ENCODE data around the gene AMHR2. TPM values are rescaled to one million over a fixed set of nuclear protein-coding genes. Genes with fewer than 3 reads are reported as not detected.

Gene AMHR2
- total RNA-seq, 3 donors from 2014 or later = not detected

DNA sequence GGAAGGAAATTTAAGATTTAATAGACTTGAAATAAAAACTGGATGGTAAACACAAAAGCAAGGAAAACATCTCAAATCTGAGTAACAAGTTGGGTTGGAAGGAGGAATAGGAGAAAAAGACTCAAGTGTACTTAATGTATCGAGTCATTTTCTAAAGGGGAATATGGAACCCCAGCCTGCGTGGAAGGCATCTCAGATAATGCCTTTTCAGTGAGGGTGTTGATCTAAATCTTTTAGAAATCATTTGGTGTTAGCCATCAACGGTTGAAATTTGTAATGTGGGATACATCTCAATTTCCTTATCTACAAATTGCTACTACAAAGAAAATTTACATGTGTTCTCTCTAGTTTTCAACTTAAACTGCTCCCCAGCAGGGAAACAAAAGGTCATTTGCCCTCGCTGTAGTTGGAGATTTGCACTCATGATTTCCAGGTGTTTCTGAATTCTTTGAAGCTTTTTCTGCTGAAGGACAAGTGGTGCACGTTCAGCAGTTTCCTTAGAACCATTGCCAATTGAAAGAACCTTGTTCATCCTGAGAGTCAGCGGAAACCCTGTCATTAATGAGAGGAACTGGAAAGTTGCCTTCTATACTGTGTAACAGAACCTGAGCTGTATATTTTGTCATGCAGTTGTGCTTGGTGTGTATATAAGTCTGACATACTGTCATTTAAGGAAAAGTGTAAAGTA lies 30.4 kb downstream of the AMHR2 start:
- Mint-ChIP-seq H3K4me3 (peak overlapping the region; percentile 92), H3K9me3 (no peaks in the 10 kb centered on the region), H3K27me3 (ENCODE audit: low read depth) (no peaks in the 10 kb centered on the region), H3K36me3 (ENCODE audit: insufficient read depth) (peaks cover 42% of the 10 kb centered on the region), H3K4me1 (ENCODE audit: low read depth) (peaks cover 36% of the 10 kb centered on the region)
- ATAC-seq (no peak), DNase-seq (no peak)

GRCh38 chr12:53454707-53455106 lies 31.1 kb downstream of the AMHR2 start:
- no peak for DNase-seq
- Mint-ChIP-seq H3K4me1 (ENCODE audit: low read depth) (peaks cover 37% of the 10 kb centered on the region), H3K27me3 (ENCODE audit: low read depth) (no peaks in the 10 kb centered on the region), H3K9me3 (no peaks in the 10 kb centered on the region), H3K36me3 (ENCODE audit: insufficient read depth) (peaks cover 46% of the 10 kb centered on the region), H3K4me3 (peak overlapping the region; percentile 92)
- no peak for ATAC-seq

DNA sequence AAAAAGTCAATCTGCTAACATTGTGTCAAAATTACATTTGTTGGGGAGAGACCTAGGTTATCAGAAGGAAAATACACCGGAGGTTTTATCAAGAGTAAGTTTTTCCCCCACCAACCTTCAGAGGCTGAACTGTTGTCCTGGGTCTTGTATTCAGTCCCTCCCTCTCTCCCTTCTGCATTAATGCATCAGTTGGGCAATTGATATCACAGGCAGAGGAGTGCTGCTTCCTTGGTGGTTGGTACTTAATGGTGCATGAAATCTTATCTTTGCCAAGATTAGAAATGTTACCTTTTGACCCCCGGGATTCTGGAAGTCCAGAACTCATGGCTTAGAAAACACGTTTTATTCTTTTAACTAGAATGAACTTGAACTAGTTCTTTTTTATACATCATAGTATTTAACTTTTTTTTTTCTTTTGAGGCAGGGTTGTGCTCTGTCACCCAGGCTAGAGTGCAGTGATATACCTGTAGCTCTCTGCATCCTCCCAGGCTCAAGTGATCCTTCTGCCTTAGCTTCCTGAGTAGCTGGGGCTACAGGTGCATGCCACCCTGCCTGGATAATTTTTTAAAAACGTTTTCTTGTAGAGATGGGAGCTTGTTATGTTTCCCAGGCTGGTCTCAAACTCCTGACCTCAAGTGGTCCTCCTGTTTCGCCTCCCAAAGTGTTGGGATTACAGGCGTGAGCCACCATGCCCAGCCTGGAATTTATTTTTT lies 33.2 kb downstream of the AMHR2 start:
- no peak for DNase-seq
- ATAC-seq = no peak
- Mint-ChIP-seq H3K4me3 (no peak overlapping the region), H3K27me3 (ENCODE audit: low read depth) (no peaks in the 10 kb centered on the region), H3K36me3 (ENCODE audit: insufficient read depth) (peaks cover 62% of the 10 kb centered on the region), H3K4me1 (ENCODE audit: low read depth) (peaks cover 45% of the 10 kb centered on the region), H3K9me3 (no peaks in the 10 kb centered on the region)

GRCh38 chr12:53459097-53459496 lies 35.4 kb downstream of the AMHR2 start:
- H3K4me3 Mint-ChIP-seq = no peak overlapping the region
- no peak for ATAC-seq
- no peaks in the 10 kb centered on the region for H3K9me3 Mint-ChIP-seq
- H3K36me3 Mint-ChIP-seq (ENCODE audit: insufficient read depth) = peaks cover 68% of the 10 kb centered on the region
- H3K27me3 Mint-ChIP-seq (ENCODE audit: low read depth) = no peaks in the 10 kb centered on the region
- H3K4me1 Mint-ChIP-seq (ENCODE audit: low read depth) = peaks cover 49% of the 10 kb centered on the region
- no peak for DNase-seq

DNA sequence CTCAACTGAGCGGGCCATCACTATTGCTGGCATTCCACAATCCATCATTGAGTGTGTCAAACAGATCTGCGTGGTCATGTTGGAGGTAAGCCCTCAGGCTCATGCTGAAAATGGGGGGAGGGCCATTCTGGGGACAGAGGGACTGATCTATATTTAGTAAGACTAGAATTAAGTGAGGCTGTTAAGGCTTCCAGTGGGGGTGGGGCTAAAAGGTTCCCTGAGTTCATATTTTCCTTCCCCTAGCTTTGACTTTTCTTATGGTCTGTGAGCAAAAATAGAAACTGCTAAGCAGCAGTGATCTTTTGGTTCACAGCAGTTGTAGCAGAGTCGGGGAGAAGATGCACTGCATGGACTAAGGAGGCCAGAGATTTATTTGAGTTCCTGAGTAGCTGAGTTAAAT lies 37.4 kb downstream of the AMHR2 start:
- ATAC-seq = no peak
- Mint-ChIP-seq H3K36me3 (ENCODE audit: insufficient read depth) (peaks cover 67% of the 10 kb centered on the region), H3K9me3 (no peaks in the 10 kb centered on the region), H3K27me3 (ENCODE audit: low read depth) (no peaks in the 10 kb centered on the region), H3K4me1 (ENCODE audit: low read depth) (peaks cover 42% of the 10 kb centered on the region), H3K4me3 (no peak overlapping the region)
- DNase-seq = no peak

GRCh38 chr12:53461591-53461990 lies 37.9 kb downstream of the AMHR2 start:
- DNase-seq (no peak), ATAC-seq (no peak)
- Mint-ChIP-seq H3K4me3 (no peak overlapping the region), H3K4me1 (ENCODE audit: low read depth) (peaks cover 41% of the 10 kb centered on the region), H3K9me3 (no peaks in the 10 kb centered on the region), H3K27me3 (ENCODE audit: low read depth) (no peaks in the 10 kb centered on the region), H3K36me3 (ENCODE audit: insufficient read depth) (peaks cover 70% of the 10 kb centered on the region)

DNA sequence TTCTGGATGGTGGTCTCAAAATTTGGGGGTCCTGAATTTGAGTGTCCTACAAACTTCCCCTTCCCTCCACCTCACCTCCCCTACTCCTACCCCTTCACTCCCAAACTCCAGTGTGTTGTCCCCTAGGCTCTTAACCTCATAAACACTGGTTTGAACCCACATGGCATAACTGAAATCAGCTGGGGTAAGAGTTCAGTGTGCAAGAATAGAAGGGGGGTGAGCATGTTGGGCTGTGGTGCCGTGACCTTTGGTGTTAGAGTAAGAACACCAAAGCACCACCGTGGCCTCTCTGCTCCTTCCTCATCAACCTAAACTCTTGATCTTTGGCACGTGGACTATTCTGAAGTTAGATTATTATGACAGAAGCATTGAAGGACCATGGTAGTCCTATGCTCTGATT lies 39.3 kb downstream of the AMHR2 start:
- ATAC-seq = no peak
- DNase-seq = no peak
- H3K36me3 Mint-ChIP-seq (ENCODE audit: insufficient read depth) = peaks cover 75% of the 10 kb centered on the region
- no peak overlapping the region for H3K4me3 Mint-ChIP-seq
- H3K9me3 Mint-ChIP-seq = no peaks in the 10 kb centered on the region
- no peaks in the 10 kb centered on the region for H3K27me3 Mint-ChIP-seq (ENCODE audit: low read depth)
- H3K4me1 Mint-ChIP-seq (ENCODE audit: low read depth) = peaks cover 44% of the 10 kb centered on the region

DNA sequence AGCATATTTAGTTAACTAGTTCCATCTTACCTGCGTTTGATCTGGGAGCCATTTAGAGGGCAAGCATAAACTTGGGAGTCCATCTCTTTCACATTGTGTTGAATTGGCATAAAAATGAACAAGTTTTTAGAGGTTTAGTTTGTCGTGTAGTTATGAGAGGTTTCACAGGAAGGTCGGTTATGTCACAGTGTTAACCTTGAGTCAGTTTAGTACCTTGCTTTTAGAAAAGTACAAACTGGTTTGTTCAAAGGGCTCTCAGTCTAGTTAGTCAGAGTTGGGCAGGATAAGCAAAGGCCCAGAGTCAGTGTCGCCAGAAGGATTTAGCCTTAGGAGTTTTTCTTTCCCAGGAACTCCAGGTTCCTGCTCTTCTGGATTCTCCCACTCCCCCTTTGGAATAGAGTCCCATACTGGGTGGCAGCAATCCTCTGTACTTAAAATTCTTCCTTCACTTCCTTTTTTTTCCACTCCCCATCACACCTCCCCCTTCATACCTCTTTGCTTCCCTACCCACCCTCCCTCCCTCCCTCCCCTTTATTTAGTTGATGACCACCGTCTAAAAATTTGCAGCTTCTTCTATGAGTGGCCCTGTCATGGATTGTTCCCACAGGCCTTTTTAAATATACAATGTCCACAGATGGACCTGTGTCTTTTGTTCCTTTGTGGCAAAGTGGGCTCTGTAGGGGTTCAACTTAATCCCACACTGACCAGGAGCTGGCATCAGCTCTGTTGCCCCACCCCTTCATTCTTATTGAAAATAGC lies 40.3 kb downstream of the AMHR2 start:
- H3K36me3 Mint-ChIP-seq (ENCODE audit: insufficient read depth) = peaks cover 73% of the 10 kb centered on the region
- ATAC-seq = peak in 1 of 2 donors; percentile 27
- H3K4me3 Mint-ChIP-seq = no peak overlapping the region
- DNase-seq = no peak
- peaks cover 42% of the 10 kb centered on the region for H3K4me1 Mint-ChIP-seq (ENCODE audit: low read depth)
- H3K9me3 Mint-ChIP-seq = no peaks in the 10 kb centered on the region
- no peaks in the 10 kb centered on the region for H3K27me3 Mint-ChIP-seq (ENCODE audit: low read depth)

GRCh38 chr12:53464685-53465418 lies 41.2 kb downstream of the AMHR2 start:
- H3K27me3 Mint-ChIP-seq (ENCODE audit: low read depth) = no peaks in the 10 kb centered on the region
- no peak overlapping the region for H3K4me3 Mint-ChIP-seq
- no peak for DNase-seq
- no peak for ATAC-seq
- H3K4me1 Mint-ChIP-seq (ENCODE audit: low read depth) = peaks cover 39% of the 10 kb centered on the region
- no peaks in the 10 kb centered on the region for H3K9me3 Mint-ChIP-seq
- H3K36me3 Mint-ChIP-seq (ENCODE audit: insufficient read depth) = peaks cover 67% of the 10 kb centered on the region

DNA sequence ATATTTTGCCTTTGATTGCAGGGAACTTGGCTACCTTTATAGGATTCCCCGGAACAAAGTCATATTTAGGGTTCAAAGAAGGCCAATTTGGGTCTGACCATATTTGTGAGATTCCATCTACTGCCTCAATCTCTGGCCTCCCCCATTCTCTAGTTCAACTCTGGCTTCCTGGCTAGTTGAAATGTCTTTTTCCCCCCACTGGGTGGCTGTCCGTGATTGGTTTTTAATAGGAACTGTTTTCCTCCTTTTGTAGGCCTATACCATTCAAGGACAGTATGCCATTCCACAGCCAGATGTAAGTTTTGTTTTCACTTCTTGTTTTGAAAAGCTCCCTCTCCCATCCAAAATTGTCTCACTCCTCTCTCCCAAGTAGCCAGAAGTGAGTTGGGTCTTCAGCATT lies 42.0 kb downstream of the AMHR2 start:
- ATAC-seq = no peak
- no peaks in the 10 kb centered on the region for H3K27me3 Mint-ChIP-seq (ENCODE audit: low read depth)
- no peaks in the 10 kb centered on the region for H3K9me3 Mint-ChIP-seq

DNA sequence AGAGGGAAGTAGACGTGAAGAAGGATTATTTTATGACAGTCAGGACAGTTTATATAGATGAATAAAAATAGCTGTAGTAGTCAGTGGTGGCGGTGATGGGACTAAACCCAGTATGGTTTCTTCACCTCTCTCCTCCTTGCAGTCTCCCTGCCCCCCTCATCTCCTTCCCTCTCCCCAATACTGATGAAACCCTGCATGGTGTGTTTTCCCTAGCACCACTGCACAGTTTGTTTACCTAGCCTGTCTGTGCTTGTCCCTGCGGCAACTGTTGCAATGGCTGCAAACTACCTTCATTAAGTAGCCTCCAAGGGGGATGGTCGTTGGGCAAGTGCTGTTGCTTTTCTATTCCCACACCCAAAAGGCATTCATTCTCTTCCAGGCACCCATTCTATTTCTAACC lies 43.0 kb downstream of the AMHR2 start:
- Mint-ChIP-seq H3K9me3 (no peaks in the 10 kb centered on the region), H3K27me3 (ENCODE audit: low read depth) (no peaks in the 10 kb centered on the region), H3K4me1 (ENCODE audit: low read depth) (peaks cover 34% of the 10 kb centered on the region), H3K4me3 (no peak overlapping the region), H3K36me3 (ENCODE audit: insufficient read depth) (peaks cover 59% of the 10 kb centered on the region)
- DNase-seq = no peak
- no peak for ATAC-seq

More for the DNA sequence above, 42.0 kb downstream of the AMHR2 start:
- Mint-ChIP-seq H3K36me3 (ENCODE audit: insufficient read depth) (peaks cover 60% of the 10 kb centered on the region), H3K4me3 (no peak overlapping the region), H3K4me1 (ENCODE audit: low read depth) (peaks cover 35% of the 10 kb centered on the region)
- DNase-seq = no peak

GRCh38 chr12:53467082-53467481 lies 43.4 kb downstream of the AMHR2 start:
- Mint-ChIP-seq H3K4me3 (no peak overlapping the region), H3K9me3 (no peaks in the 10 kb centered on the region), H3K4me1 (ENCODE audit: low read depth) (peaks cover 38% of the 10 kb centered on the region), H3K27me3 (ENCODE audit: low read depth) (no peaks in the 10 kb centered on the region), H3K36me3 (ENCODE audit: insufficient read depth) (peaks cover 58% of the 10 kb centered on the region)
- DNase-seq (no peak), ATAC-seq (no peak)

GRCh38 chr12:53467880-53468279 lies 44.2 kb downstream of the AMHR2 start:
- Mint-ChIP-seq H3K4me1 (ENCODE audit: low read depth) (peaks cover 42% of the 10 kb centered on the region), H3K9me3 (no peaks in the 10 kb centered on the region), H3K27me3 (ENCODE audit: low read depth) (no peaks in the 10 kb centered on the region), H3K36me3 (ENCODE audit: insufficient read depth) (peaks cover 57% of the 10 kb centered on the region), H3K4me3 (no peak overlapping the region)
- ATAC-seq (no peak), DNase-seq (no peak)

- Mint-ChIP-seq H3K9me3 (no peaks in the 10 kb centered on the region), H3K4me3 (no peak overlapping the region), H3K36me3 (ENCODE audit: insufficient read depth) (peaks cover 55% of the 10 kb centered on the region), H3K4me1 (ENCODE audit: low read depth) (peaks cover 41% of the 10 kb centered on the region), H3K27me3 (ENCODE audit: low read depth) (no peaks in the 10 kb centered on the region)
- ATAC-seq = no peak
- no peak for DNase-seq
Observed at GRCh38 chr12:53468282-53468681, 44.6 kb downstream of the AMHR2 start.
